Adrenal gland (tissue), 12 donors: Measurements from ENCODE around the gene CD44. TPM values are rescaled to one million over a fixed set of nuclear protein-coding genes. Genes with fewer than 3 reads are reported as not detected.

Experiments
- DNase-seq, 7 donors: peaks; one replicate each; pipeline ENCODE4 v3.0.0-alpha.2; 2019 to 2020
- H3K27ac ChIP-seq, 5 donors: fragments of 200-600 bp; sonication (generic) in 4 of 5; 1 replicate in 3 of 5; 2 replicates in 2 of 5; pipeline versions ENCODE4 v1.5.1 to v1.8.0; 2016 to 2020; ENCODE audit warnings: mild to moderate bottlenecking in 1 of 5
- H3K27me3 ChIP-seq: fragments of 200-600 bp; 2 replicates; pipeline ENCODE4 v1.8.0; 2021
- H3K36me3 ChIP-seq, 2 donors: fragments of 200-600 bp; replicated peaks in 1 of 2; 1 replicate in 1 of 2; 2 replicates in 1 of 2; pipeline versions ENCODE4 v1.5.1 to v1.8.0; 2018 to 2022
- H3K4me1 ChIP-seq, 2 donors: fragments of 200-600 bp; replicated peaks in 1 of 2; 1 replicate in 1 of 2; 2 replicates in 1 of 2; pipeline versions ENCODE4 v1.5.1 to v1.8.0; 2018 to 2021
- H3K4me3 ChIP-seq, 4 donors: fragments of 200-600 bp; sonication (generic) in 3 of 4; one replicate each; pipeline ENCODE4 v1.5.1; 2016 to 2018
- H3K9me3 ChIP-seq, 3 donors: fragments of 200-600 bp; sonication (generic) in 1 of 3; replicated peaks in 1 of 3; 1 replicate in 2 of 3; 2 replicates in 1 of 3; pipeline versions ENCODE4 v1.5.1 to v1.8.0; 2016 to 2021
- POLR2A ChIP-seq, 2 donors: fragments of 450-650 bp; IDR thresholded peaks; one replicate each; pipeline ENCODE4 v1.6.1; 2017; ENCODE audit warnings: antibody characterized with exemption in 2 of 2, mild to moderate bottlenecking in 2 of 2, moderate library complexity in 1 of 2
- WGBS, 4 donors: extraction: QIAGEN DNeasy Blood & Tissue Kit in 2 of 4; methylation state at CpG; one replicate each; pipeline versions ENCODE4 v1.1.5 to v1.1.7; 2013 to 2017; 5-methylcytosine and 5-hydroxymethylcytosine counted together
- intact Hi-C, 2 donors: fragments of 100-400 bp; cut with DNase I; formaldehyde crosslinking; loops; one replicate each; pipeline versions ENCODE4 v1.14.1 to v1.15.0; 2022 to 2023
- polyA plus RNA-seq, 3 donors: library from polyadenylated mRNA; stranded (reverse); fragments of 200-250 nt in 2 of 3; fragments of 350-450 nt in 1 of 3; fragmentation: Illumina TruSeq in 1 of 3; extraction: RNeasy Lipid Tissue Mini Kit (QIAGEN cat#74804) in 1 of 3; gene quantifications; one replicate each; pipeline ENCODE4 v1.2.3, GENCODE V29; 2013 to 2014
- total RNA-seq, 9 donors: library from RNA; depleted of rRNA in 4 of 9; stranded (reverse); fragments of >200 nt in 4 of 9; fragments of 120-200 nt in 1 of 9; fragmentation: NEBNext Ultra II Directional in 1 of 9; extraction: Animal tissue kit (Norgen Biotek cat#: 25700) in 1 of 9; gene quantifications; one replicate each; pipeline versions ENCODE4 v1.1.0 to v1.2.4, GENCODE V29; 2013 to 2023
- TF ChIP-seq, protein P1 (sequence below), 6 experiments: fragments of 450-650 bp in 4 of 6; fragments of 200-600 bp in 2 of 6; sonication (generic) in 1 of 6; IDR thresholded peaks; 1 replicate in 5 of 6; 2 replicates in 1 of 6; pipeline versions ENCODE4 v1.5.1 to v1.8.0; 2016 to 2021; ENCODE audit warnings: antibody characterized with exemption in 6 of 6, mild to moderate bottlenecking in 2 of 6, moderate library complexity in 1 of 6
- donor health status: healthy with polysubstance abuse.
- donor health status: Bipolar disorder and iron deficiency.
- donor health status: DM: yes; HTN: yes; CAD: no.
- donor health status: DM: no; HTN: no; CAD: no.
- donor health status: DM: no; HTN: no; CAD: no.
- donor health status: DM: yes; HTN: yes; CAD: no.

Gene CD44
- total and polyA plus RNA-seq, 12 donors = 10.2 to 110 (median 77.5) TPM

DNA sequence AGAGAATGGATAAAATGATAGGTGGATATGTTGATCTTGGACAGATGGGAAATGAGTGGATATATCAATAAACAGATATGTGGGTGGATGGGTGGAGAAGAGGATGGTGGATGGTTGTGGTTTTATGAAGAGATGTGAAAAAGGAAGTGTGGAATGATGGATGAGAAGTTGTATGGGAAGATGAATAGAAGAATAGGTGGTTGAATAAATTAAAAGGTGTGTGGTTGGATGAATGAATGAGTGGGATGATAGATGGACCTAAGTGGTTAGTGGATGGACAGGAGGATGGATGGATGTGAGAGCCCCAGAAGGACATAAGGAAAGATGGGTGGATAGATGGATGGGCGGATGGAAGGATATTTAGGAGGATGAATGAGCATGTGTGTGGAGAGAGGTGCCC lies 913 bp upstream of the CD44 start:
- intact Hi-C loops = no loop called here
- TF ChIP-seq, protein P1, sequence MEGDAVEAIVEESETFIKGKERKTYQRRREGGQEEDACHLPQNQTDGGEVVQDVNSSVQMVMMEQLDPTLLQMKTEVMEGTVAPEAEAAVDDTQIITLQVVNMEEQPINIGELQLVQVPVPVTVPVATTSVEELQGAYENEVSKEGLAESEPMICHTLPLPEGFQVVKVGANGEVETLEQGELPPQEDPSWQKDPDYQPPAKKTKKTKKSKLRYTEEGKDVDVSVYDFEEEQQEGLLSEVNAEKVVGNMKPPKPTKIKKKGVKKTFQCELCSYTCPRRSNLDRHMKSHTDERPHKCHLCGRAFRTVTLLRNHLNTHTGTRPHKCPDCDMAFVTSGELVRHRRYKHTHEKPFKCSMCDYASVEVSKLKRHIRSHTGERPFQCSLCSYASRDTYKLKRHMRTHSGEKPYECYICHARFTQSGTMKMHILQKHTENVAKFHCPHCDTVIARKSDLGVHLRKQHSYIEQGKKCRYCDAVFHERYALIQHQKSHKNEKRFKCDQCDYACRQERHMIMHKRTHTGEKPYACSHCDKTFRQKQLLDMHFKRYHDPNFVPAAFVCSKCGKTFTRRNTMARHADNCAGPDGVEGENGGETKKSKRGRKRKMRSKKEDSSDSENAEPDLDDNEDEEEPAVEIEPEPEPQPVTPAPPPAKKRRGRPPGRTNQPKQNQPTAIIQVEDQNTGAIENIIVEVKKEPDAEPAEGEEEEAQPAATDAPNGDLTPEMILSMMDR (IDR thresholded peaks at IDR 0.05) = no peak
- TF ChIP-seq POLR2A (IDR thresholded peaks at IDR 0.05) = no peak
- no peak for DNase-seq
- no peak overlapping the region for H3K4me3 ChIP-seq
- peaks cover 0 to 6% of the 10 kb centered on the region in 2 donors for H3K4me1 ChIP-seq
- H3K27me3 ChIP-seq = no peaks in the 10 kb centered on the region
- peak overlapping the region in 1 of 5 donors; percentile 80 for H3K27ac ChIP-seq
- H3K36me3 ChIP-seq = no peaks in the 10 kb centered on the region
- WGBS, 4 donors = 73 to 90% (median 86%) methylated on average over 1 of the region's 1 CpG
- no peaks in the 10 kb centered on the region for H3K9me3 ChIP-seq

DNA sequence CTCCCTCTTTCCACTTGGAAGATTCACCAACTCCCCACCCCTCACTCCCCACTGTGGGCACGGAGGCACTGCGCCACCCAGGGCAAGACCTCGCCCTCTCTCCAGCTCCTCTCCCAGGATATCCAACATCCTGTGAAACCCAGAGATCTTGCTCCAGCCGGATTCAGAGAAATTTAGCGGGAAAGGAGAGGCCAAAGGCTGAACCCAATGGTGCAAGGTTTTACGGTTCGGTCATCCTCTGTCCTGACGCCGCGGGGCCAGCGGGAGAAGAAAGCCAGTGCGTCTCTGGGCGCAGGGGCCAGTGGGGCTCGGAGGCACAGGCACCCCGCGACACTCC lies 397 bp upstream of the CD44 start:
- DNase-seq = peak in 1 of 7 donors; percentile 23
- Histone ChIP-seq H3K4me3 (peak overlapping the region in 2 of 4 donors; percentile 55 to 74), H3K36me3 (no peaks in the 10 kb centered on the region), H3K4me1 (peaks cover 0 to 8% of the 10 kb centered on the region in 2 donors), H3K27ac (peak overlapping the region in 3 of 5 donors; percentile 66 to 84 (median 80)), H3K27me3 (no peaks in the 10 kb centered on the region), H3K9me3 (no peaks in the 10 kb centered on the region)
- WGBS, 4 donors = 7 to 15% (median 8%) methylated on average over 8 to 16 of the region's 16 CpGs; no CpG with 5 or more reads in 1 of the 4 donors
- TF ChIP-seq, protein P1 (IDR thresholded peaks at IDR 0.05) = no peak
- TF ChIP-seq POLR2A (IDR thresholded peaks at IDR 0.05) = no peak
- intact Hi-C loops = no loop called here

DNA sequence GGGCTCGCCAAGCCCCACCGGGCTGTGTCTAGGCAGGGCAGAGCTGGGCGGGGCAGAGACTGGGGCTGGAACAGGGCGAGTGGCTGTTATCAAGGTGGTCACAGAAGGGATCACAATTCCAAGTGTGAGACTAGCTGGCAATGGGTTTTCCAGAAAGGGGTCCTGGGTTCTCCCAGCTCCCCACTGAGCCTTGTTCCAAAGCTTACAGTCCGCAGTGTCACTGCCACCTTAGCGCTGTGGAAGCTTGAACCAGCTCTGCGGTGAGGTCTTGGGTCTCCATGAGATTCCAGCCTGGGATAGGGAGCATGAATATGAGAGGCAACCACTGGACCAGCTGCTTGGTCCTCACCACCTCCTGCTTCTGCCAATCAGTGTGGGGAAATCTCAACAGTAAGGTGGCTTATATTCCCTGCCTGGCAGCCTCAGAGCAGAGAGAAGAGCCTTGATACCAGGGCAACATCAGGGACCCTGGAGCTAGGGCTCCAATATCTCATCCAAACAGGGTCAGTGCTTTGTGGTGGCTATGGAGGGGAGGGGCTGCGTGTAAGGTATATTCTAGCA lies 831 bp downstream of the CD44 start:
- Histone ChIP-seq H3K4me1 (peaks cover 0 to 20% of the 10 kb centered on the region in 2 donors), H3K27me3 (no peaks in the 10 kb centered on the region), H3K36me3 (no peaks in the 10 kb centered on the region), H3K27ac (peak overlapping the region in 4 of 5 donors; percentile 8 to 84 (median 66)), H3K4me3 (peak overlapping the region; percentile 5 to 74 (median 54)), H3K9me3 (no peaks in the 10 kb centered on the region)
- TF ChIP-seq, protein P1 (IDR thresholded peaks at IDR 0.05) = no peak
- peak in 1 of 2 donors; percentile 18 for TF ChIP-seq POLR2A (IDR thresholded peaks at IDR 0.05)
- intact Hi-C loops = no loop called here
- 27 to 67% (median 29%) methylated on average over 1 to 8 of the region's 8 CpGs for WGBS, 4 donors
- DNase-seq = peak in 2 of 7 donors; percentile 12 to 62

DNA sequence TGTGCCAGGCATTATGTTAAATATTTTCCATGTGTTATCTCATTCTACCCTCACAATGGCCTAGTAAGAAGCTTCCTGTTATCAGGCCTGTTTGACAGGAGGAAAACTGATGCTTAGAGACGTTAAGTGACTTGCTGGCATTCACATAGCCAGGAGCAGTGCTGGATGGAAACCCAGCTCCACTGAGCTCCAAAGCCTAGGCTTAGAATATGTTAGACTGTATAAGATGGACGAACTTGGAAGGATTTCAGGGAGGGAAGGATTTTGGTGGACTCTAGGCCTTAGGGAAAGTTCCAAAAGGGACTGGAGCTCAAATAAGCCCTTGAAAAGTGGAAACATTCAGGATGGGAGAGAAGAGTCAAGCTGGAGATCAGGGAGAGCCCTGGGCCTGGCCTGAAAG lies 2.1 kb downstream of the CD44 start:
- peaks cover 0 to 20% of the 10 kb centered on the region in 2 donors for H3K4me1 ChIP-seq
- H3K9me3 ChIP-seq = no peaks in the 10 kb centered on the region
- H3K27me3 ChIP-seq = no peaks in the 10 kb centered on the region
- intact Hi-C loops = no loop called here
- no peaks in the 10 kb centered on the region for H3K36me3 ChIP-seq
- peak overlapping the region in 2 of 5 donors; percentile 50 to 80 for H3K27ac ChIP-seq
- 59 to 74% (median 61%) methylated on average over 2 of the region's 2 CpGs for WGBS, 4 donors
- H3K4me3 ChIP-seq = peak overlapping the region in 1 of 4 donors; percentile 74
- no peak for DNase-seq
- TF ChIP-seq, protein P1 (IDR thresholded peaks at IDR 0.05) = no peak
- TF ChIP-seq POLR2A (IDR thresholded peaks at IDR 0.05) = no peak
